Lower lobe of right lung (tissue), 2 donors: ENCODE data around the gene HMGB4. TPM values are rescaled to one million over a fixed set of nuclear protein-coding genes. Genes with fewer than 3 reads are reported as not detected.

Experiments used
- ATAC-seq, 2 donors: fragments of 200-7000 bp; cut with Tn5 transposase; one replicate each; pipeline ENCODE4 v1.9.1; 2020 to 2022; ENCODE audit warnings: mild to moderate bottlenecking in 2 of 2, moderate library complexity in 2 of 2
- DNase-seq: peaks from one replicate; pipeline ENCODE4 v3.0.0-alpha.2; 2020
- H3K27ac ChIP-seq: fragments of 200-600 bp; one replicate; pipeline ENCODE4 v1.8.0; 2022
- H3K27me3 ChIP-seq: fragments of 200-600 bp; one replicate; pipeline ENCODE4 v1.8.0; 2022; ENCODE audit warnings: low read depth
- H3K36me3 ChIP-seq: fragments of 200-600 bp; one replicate; pipeline ENCODE4 v1.8.0; 2022; ENCODE audit warnings: mild to moderate bottlenecking
- H3K4me1 ChIP-seq: fragments of 200-600 bp; one replicate; pipeline ENCODE4 v1.8.0; 2022
- H3K4me3 ChIP-seq: fragments of 200-600 bp; one replicate; pipeline ENCODE4 v1.8.0; 2022; ENCODE audit warnings: mild to moderate bottlenecking
- H3K9me3 ChIP-seq: fragments of 200-600 bp; one replicate; pipeline ENCODE4 v1.8.0; 2022
- CTCF ChIP-seq: fragments of 200-600 bp; IDR thresholded peaks from one replicate; pipeline ENCODE4 v1.8.0; 2022; ENCODE audit warnings: antibody characterized with exemption, mild to moderate bottlenecking
- intact Hi-C: fragments of 100-400 bp; cut with DNase I; formaldehyde crosslinking; loops from one replicate; pipeline ENCODE4 v1.11.0; 2022
- total RNA-seq: library from RNA; stranded (reverse); fragmentation: NEBNext Ultra II Directional; extraction: Animal tissue kit (Norgen Biotek cat#: 25700); gene quantifications from one replicate; pipeline ENCODE4 v1.2.1, GENCODE V29; 2021
- donor health status: DM: no; HTN: yes; CAD: no; lungs with severe emphysema.

The HMGB4 gene
- total RNA-seq, 1 donor from 2014 or later, result not detected

- Histone ChIP-seq H3K36me3 (no peaks in the 10 kb centered on the region), H3K27ac (no peak overlapping the region), H3K4me1 (no peaks in the 10 kb centered on the region), H3K27me3 (no peaks in the 10 kb centered on the region), H3K4me3 (no peak overlapping the region), H3K9me3 (no peaks in the 10 kb centered on the region)
- ATAC-seq (no peak), DNase-seq (no peak)
- intact Hi-C loops, result no loop called here
- TF ChIP-seq CTCF, result no peak
Measured at GRCh38 chr1:33866281-33866680, 2.4 kb downstream of the HMGB4 start.

- no peak overlapping the region for H3K27ac ChIP-seq
- DNase-seq, result no peak
- H3K27me3 ChIP-seq, result no peaks in the 10 kb centered on the region
- no peaks in the 10 kb centered on the region for H3K4me1 ChIP-seq
- no peak for TF ChIP-seq CTCF
- no peaks in the 10 kb centered on the region for H3K9me3 ChIP-seq
- intact Hi-C loops, result no loop called here
- H3K36me3 ChIP-seq, result no peaks in the 10 kb centered on the region
- H3K4me3 ChIP-seq, result no peak overlapping the region
- no peak for ATAC-seq
Measured at GRCh38 chr1:33867684-33868083, 3.8 kb downstream of the HMGB4 start.

- DNase-seq (no peak), ATAC-seq (no peak)
- H3K36me3 ChIP-seq, result no peaks in the 10 kb centered on the region
- H3K9me3 ChIP-seq, result no peaks in the 10 kb centered on the region
- H3K27ac ChIP-seq, result no peak overlapping the region
- H3K27me3 ChIP-seq, result peaks cover 7% of the 10 kb centered on the region
- no peak for TF ChIP-seq CTCF
- H3K4me3 ChIP-seq, result no peak overlapping the region
- intact Hi-C loops, result no loop called here
- no peaks in the 10 kb centered on the region for H3K4me1 ChIP-seq
Measured at GRCh38 chr1:33872275-33872674, 8.4 kb downstream of the HMGB4 start.

- no peak for TF ChIP-seq CTCF
- H3K27ac ChIP-seq, result no peak overlapping the region
- H3K4me1 ChIP-seq, result no peaks in the 10 kb centered on the region
- H3K27me3 ChIP-seq, result peaks cover 7% of the 10 kb centered on the region
- H3K4me3 ChIP-seq, result no peak overlapping the region
- H3K9me3 ChIP-seq, result no peaks in the 10 kb centered on the region
- H3K36me3 ChIP-seq, result no peaks in the 10 kb centered on the region
- ATAC-seq, result no peak
- DNase-seq, result no peak
- intact Hi-C loops, result no loop called here
Measured at GRCh38 chr1:33872683-33873082, 8.8 kb downstream of the HMGB4 start.

GRCh38 chr1:33874636-33875035 lies 10.8 kb downstream of the HMGB4 start:
- no peaks in the 10 kb centered on the region for H3K9me3 ChIP-seq
- no peak for DNase-seq
- no peak overlapping the region for H3K27ac ChIP-seq
- intact Hi-C loops, result no loop called here
- peaks cover 7% of the 10 kb centered on the region for H3K27me3 ChIP-seq
- ATAC-seq, result no peak
- no peaks in the 10 kb centered on the region for H3K36me3 ChIP-seq
- no peak overlapping the region for H3K4me3 ChIP-seq
- no peaks in the 10 kb centered on the region for H3K4me1 ChIP-seq
- no peak for TF ChIP-seq CTCF

- DNase-seq (no peak), ATAC-seq (no peak)
- TF ChIP-seq CTCF, result no peak
- H3K4me1 ChIP-seq, result no peaks in the 10 kb centered on the region
- intact Hi-C loops, result no loop called here
- H3K9me3 ChIP-seq, result no peaks in the 10 kb centered on the region
- H3K36me3 ChIP-seq, result no peaks in the 10 kb centered on the region
- no peak overlapping the region for H3K27ac ChIP-seq
- H3K4me3 ChIP-seq, result no peak overlapping the region
- H3K27me3 ChIP-seq, result peaks cover 8% of the 10 kb centered on the region
Measured at GRCh38 chr1:33875862-33876261, 12.0 kb downstream of the HMGB4 start.
